Activated CD4-positive, alpha-beta T cell treated with anti-CD3 and anti-CD28 coated beads, Interleukin-2, amount 50 U/mL, for 4 hours (primary cell): ENCODE measurements around the gene NPHP4.

Experiments used
- DNase-seq, 2 experiments: peaks; one replicate each; pipeline ENCODE4 v3.0.0-alpha.2; 2020

The NPHP4 gene

DNA sequence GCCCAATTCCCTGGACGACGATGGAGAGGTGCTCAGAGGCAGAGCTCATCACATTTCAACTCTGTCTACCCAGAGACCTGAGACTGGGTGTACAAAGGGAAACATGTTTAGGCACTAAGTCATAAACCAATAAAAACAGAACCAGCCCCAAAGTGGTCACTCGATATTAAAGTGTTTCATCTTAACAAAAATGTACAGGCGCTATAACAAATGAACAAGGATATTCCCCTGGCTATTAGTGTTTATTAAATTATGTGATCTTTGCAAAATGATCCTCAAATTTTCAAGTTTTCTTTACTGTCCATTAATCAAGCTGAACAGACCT lies 43.6 kb downstream of the NPHP4 start:
- DNase-seq: no peak

DNA sequence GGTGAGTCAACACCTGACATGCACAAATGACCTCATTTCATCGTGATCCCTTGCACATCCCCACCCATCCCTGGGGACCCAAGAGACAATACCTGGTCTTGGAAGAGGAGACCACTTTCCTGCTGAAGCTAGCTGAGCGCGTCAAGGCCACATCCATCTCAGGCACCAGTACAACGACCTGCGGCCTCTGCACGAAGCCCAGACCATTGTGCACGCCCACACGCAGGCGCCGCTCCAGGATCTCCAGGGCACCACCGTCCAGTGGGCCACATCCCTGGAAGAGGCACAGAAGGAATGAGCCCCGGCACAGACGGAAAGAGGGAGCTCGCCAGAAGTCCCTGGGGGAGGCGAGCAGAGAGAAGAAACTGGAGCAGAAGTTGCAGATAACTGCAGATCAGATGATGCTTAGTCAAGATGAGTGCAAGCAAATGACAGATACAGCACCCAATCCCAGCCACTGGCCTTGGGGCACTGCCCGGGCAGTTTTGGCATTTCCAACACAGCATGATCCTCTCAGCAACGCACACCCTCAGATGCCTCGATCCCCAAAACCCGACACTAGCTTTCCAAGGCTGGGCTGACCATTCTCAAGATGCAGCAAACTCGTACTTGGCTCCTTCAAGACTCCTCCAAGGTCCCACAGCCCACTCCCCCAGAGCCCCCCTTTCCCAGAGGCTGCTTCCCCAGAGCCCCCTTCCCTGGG lies 44.1 kb downstream of the NPHP4 start:
- no peak for DNase-seq

DNA sequence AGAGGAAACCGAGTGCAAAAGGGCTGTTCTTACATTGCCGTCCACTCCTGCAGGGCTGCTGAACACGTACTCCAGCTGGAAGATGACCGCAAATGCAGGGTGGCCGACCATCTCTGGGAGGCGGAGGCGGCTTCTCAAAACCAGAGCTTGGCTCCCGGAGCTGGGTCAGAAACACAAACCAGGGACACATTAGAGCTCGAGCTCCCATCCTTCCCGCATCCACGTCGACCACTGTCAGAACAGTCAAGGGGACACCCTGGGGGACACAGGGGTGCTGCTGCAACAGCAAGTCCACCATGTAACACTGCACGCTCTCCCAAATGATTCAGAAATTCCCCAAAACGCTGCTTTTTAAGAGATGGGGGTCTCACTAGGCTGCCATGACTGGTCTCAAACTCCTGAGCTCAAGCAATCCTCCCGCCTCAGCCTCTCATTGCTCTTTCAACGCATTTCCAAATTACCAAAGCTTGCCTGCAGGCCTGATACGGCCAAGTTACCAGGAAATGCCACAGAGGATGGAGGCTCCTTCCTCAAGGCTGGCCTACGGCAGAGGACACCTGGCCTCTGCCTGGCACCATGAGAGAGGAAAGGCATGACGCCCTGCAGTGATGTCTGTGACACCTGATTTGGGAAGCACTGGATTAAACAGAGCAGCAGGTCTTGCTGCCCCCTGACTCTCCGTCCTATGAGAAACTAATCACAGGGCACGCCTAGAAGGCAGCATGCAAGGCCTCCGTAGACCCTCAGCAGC lies 45.0 kb downstream of the NPHP4 start:
- no peak for DNase-seq

DNA sequence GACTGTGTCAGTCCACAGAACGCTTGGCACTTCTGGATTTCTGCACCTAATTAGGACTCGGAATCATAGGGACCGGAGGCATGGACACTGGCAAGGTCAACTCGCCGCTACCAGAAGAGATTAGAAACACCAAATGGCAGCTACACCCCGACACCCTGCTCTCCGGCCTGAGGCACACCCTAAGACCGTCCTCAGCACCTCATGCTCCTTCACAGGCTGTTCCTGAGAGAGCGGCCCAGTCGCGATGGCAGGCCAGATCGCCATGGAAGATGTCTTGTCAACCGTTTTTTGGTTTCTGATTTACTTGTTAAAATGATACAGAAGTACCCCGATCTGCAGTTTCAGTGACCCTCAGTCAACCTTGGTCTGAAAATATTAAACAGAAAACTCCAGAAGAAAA lies 46.8 kb downstream of the NPHP4 start:
- no peak for DNase-seq

DNA sequence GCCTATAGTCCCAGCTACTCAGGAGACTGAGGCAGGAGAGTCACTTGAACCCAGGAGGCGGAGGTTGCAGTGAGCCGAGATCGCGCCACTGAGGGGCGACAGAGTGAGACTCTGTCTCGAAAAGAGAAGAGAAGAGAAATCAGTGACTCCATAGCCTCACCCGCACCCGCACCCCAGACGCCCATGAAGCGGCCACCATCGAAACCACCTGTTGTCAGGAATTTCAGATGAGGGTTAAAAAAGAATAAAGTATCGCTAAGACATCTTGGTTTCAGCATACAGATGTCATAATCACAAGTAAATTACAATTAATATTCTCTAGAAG lies 47.4 kb downstream of the NPHP4 start:
- no peak for DNase-seq

DNA sequence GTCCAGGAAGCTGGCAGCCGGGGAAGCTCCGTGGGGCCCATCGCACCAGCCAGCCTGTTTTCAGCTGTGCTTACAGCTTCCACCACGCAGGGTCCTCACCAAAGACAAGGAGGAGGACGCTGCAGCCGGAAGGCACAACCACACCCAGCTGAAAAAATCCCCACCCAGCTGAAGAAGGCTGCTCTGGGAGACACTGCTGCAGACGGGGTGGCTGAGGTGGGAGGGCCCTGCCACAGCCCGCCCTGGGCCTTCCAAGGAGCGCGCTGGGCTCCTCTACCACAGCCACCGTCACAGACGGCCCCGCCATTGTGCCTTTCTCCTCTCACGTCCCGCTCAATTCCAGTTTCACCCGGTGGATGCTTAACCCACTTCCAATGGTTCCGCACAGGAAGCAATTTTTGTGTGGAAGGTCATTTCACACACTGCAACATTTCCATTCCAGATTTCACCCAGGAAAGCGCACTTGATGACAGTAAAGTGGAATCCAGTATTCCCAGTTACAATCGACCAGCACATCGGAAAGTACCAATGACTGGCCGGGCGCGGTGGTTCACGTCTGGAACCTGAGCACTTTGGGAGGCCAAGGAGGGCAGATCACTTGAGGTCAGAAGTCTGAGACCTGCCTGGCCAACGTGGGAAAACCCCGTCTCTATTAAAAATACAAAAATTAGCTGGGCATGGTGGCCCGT lies 47.9 kb downstream of the NPHP4 start:
- no peak for DNase-seq

DNA sequence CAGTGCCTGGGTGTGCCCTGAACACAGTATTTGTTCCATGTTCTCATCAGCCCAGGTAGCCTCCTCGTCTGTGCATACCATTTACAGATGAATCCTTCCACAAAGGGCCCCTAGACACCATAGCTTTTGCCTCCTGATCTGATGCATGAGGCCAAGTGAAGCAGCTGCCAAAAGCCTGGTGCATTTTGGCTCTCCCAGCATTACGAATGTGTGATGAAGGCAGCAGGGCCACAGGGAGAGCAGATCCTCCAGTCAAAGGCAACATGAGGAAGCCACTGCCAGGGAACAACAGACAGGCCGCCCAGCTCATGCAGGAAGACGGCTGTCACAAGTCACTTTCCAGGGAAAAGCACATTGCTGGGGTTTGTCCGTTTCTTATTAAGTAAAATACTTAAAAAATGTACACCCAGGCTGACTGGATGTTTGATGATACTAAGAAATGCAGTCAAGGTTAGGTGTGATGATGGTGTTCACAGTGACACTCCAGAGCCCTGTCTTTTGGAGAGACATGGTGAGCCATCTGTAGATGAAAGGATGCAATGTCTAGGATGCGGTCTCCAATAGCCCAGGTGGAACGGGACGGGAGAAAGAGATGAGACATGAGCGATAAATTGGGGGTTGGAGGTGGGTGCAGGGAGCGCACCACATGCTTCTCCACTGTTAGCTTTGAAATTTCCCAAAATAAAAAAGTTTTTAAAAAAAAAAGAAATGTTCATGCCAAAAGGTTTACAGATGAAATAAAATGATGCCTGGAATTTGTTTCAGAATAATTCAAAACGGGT lies 48.7 kb downstream of the NPHP4 start:
- no peak for DNase-seq

DNA sequence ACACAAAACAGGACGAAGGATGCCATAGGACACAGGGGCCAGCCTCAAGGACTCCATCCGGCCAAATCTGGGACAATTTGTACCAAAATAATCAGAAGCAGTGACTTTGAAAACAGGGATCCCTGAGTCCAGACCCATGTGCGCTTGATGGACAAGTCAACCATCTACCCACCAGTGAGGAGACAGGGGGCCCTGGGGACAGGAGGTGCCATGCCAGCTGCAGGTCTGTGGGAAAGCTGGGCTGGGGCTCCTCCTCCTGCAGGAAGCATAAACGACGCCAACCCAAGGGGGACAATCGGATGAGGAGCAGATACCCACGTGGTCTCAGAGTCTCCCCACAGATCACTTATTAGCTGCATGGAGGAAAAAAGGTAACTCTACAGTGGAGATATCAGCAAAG lies 50.6 kb downstream of the NPHP4 start:
- no peak for DNase-seq

DNA sequence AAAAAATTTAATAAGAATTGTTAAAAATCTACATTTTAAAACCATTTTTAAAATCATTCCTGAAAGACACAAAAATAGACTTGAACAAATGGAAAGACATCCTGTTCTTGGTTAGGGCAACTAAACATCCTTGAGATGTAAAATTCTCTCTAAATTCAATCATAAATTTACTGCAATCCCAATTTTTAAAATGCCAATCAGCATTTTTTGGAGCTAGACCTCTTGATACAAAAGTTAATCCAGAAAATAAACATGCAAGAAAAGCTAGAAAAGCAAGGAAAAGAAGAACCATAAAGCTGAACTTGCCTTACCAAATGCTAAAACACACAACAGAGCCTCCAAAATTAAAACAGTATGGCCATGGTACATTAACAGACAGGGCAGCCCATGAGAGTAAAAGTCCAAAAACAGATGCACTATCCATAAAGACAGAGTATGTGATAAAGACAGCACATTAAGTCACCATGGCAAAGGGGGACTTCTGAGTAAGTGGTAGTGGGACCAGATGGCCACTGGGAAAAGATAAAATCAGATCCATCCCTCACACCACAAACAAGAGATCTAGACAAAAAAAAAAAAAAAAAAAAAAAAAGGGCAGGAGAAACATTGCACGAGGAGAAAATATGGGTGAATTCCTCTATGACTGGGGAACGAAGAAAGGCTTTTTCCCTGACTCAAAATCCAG lies 51.4 kb downstream of the NPHP4 start:
- DNase-seq: no peak

DNA sequence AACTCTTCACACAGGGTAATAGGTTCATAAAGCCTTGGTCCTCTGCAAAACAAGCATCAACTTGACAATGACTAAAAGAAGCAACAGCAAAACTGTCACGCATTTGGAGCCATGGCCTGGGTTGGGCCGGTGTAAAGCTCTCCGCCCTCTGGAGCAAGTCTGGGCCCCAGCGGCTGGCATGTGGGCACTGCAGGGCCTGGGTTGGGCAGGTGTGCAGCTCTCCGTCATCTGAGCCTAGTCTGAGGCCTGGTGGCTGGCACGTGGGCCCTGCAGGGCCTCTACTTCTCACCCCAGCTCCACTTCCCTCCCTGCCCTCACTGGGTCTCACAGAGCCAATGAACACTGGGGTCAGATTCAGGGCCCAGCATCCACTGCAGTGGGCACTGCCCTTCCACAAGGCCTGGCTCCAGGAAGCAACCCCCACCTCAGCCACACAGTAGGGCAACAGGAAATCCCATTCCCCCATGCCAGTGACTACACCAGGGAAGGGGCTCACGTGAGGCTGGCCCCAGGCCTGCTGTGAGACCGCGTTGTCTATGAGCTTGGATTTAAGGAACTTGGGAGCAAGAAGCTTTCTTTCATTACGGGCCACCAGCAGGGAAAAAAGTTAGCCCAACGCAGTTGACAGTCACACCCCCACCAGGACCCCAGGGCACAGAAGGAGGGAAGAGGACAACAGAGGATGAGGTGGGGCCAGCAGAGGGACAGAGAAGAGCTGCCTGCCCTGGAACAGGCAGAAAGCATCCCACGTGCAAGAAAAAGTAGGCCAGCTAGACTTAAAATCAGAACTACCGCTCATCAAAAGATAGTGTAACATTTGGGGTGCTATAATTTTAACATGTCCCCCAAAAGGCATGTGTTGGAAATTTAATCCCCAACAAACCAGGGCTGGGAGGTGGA lies 52.7 kb downstream of the NPHP4 start:
- DNase-seq: no peak

DNA sequence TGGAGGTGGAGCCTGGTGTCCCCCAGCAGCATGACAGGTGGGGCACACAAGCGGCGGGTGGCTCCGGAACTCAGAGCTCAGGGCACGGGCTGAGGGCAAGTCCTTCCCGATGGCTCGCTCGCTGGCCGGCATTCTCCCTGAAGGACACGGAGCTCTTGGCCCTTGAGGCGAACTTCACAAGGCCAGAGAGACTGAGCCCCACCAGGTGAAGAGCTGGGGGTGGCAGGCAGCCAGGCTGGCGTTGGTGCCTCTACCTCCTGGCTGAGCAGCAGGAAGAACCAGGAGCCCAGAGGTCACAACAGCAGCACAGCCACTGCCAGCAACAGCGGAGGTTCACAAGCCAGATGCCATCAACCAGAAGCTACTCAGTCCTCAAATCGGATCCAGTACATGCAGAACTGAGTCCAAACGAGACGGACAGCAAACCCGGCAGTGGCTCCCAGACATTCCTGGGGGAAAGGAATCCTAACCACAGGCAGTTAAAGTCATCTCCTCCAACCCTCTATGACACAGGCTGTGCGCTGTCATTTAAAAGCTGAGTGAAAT lies 54.1 kb downstream of the NPHP4 start:
- no peak for DNase-seq

DNA sequence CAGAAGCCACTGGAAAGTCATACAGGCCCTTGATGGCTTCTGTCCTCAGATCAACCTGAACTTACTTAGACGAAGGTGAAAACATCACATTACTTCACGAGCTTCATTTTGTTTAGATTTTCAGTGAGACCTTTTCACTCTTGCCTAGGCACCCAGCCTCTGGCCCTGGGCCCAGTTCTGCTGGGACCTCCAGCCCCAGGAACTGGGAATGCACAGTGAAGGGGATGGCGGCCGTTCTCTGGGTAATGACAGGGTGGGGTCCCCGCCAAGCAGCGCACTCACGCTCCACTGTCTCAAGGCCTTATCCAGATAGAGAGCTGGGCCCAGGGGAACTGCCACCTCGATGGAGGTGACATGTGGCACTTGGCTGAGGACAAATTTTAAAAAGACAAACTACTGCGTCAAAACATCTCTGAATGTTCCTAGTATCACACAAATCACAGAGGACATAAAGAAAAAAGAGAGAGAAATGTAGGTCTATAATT lies 54.8 kb downstream of the NPHP4 start:
- no peak for DNase-seq

DNA sequence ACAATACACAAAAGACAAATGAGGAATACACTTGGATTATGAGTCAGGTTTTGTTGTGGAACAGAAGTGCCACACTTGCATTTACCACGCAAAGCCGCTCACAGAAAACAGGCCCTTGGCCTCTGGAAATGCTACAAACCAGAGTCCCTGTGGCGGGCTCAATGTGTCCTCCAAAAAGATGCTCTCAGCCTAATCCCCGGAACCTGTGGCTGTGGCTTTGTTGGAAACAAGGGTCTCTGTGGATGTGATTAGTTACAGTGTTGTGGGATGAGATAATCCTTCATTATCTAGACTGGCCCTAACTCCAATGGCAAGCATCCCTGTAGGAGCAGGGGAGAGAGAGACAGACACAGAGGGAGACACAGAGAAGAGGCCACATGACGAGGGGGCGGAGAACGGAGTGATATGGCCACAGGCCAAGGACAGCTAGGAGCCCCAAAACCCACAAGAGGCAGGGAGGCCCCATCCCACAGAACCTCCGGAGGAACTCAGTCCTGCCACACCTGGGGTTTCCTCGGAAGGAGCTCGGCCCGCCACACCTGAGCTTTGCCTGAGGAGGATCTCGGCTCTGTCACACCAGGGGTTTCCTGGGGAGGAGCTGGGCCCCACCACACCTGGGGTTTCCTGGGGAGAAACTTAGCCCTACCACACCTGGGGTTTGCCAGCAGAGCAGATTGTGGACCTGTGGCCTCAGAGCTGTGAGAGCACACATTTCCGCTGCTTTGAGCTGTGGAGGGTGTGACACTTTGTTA lies 55.4 kb downstream of the NPHP4 start:
- no peak for DNase-seq

DNA sequence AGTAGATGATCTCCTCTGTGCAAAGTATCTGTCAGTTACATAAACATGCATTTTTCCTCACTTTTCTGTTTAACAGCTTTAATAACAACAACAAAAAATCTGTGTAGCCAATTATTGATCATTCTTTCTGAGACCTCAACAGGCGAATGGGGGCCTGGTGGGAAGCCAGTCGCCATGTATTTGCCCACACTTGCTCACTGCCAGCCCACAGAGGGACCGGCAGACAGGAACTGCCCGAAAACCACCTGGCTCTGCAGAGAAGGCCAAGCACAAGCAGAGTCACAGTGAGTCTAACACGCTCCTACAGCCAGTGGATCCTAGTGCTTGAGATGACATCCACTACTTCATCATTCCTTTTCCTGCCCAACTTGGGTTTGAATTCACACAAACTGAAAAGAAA lies 56.1 kb downstream of the NPHP4 start:
- no peak for DNase-seq

DNA sequence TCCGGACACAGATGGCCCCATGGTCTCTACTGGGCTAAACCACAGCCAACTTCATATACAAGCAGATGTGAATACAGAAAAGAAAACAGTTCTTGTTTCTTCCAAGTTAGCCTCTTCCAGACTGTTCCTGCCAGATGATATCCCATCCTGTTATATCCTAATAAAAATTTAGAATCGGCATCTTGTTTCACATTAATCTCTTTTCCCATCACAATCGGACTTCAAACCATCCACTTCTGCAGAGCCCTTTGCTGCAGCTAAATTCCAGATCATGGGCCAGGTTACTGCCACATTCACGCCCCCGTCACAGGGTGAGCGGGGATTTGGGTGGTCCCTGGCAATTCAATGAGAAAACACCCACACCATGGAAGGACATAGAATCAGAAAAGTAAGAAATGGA lies 57.2 kb downstream of the NPHP4 start:
- DNase-seq: no peak

DNA sequence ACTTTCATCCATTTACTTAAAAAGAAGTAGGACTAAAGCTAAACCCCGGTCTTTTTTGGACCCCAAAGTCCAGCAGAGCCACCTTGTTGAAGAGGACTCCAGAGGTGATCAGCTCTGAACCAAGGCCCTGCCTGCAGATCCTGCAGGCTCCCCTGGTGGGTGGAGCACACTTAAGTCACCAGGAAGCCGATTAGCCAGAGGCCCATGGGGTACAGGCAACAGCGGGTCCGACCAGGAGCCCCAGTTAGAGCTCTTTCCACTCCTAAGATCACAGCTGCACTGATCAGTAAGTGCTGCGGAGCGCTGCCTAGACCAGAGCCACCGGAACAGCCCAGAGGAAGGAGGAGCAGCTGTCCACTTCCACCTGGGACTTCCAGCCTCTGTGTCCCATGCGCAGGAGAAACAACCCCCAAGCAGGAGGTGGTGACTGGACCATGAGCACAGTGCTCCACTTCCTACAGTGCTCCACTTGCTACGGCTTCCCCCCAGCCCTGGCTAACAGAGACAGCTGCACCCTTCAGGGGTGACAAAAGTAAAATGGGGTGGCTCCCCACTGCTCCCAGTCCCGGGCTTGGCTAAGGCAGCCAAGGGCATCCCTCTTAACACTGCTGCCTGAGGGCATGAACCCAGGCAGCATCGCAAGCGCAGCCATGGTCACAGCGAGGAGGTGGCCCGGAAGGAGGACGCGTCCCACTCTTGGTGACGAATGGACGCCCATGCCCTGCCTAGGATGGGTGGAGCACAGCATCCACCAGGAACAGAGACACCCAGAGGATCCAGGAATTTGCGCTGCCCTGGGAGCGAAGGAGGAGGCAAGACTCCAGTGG lies 58.0 kb downstream of the NPHP4 start:
- DNase-seq: no peak

DNA sequence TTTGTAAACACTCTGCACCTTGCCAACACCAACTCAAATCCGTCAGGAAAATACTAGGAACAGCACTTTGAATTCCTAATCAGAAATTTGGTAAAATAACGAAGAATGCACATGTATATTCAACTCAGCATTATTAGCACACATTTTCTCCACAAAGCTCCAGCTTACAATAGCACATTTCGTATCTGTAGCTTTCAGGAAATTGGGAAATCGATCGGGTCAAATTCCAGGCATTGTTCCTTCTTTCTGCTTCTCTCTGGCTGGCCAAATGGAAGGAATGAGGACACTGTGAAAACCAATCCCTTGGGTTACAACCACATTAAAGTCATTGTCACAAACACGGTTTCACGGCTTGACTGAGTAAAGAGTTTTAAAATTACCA lies 58.6 kb downstream of the NPHP4 start:
- DNase-seq: no peak

DNA sequence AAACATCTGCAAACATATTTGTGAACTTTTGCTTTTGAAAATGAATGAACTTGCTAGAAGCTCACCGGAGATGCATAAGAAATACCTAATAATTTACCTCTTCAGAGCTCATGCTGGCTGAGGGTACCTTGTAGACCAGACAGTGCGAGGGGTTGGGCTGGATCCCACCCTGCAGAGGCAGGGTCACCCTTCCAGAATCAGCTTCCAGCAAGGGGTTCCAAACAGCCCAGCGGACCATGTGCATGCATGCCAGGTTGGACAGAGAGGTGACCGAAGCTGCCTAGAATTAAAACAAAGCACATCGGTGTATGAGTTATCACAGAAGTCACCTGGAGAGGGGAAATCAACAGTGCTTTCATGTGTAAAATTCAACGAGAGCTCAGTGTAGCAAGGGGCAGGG lies 59.2 kb downstream of the NPHP4 start:
- no peak for DNase-seq

DNA sequence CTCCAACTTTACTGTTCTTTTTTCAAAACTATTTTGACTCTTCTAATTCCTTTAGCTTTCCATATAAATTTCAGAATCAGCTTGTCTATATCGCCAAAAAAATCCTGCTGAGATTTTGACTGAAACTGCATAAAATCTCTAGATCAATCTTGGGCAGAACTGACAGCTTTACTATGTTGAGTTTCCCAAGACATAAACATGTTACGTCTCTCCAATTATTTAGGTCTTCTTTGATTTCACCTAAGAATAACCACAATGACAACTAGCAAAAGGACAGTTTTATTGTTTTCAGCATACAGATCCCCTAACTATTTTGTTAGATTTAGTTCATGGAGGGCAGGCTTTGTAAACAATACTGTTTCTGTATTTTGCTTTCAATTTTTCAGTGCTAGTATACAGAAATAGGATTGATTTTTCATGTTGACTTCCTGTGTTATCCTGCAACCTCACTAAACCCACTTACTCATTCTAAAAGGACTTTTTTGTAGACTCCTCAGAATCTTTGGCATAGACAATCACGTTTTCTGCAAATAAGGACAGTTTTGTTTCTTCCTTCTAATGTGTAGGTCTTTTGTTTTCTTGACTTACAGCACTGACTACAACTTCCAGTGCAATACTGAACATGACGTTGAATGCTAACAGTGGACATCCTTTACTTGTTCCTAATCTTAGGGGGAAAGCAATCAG lies 63.4 kb downstream of the NPHP4 start:
- no peak for DNase-seq
